Measurements from ENCODE around the gene LMOD2. TPM values are rescaled to one million over a fixed set of nuclear protein-coding genes. Genes with fewer than 3 reads are reported as not detected.

Gene LMOD2
- total and polyA plus RNA-seq, 10 of the 15 experiments (the other 5 are each of a cell fraction or from before 2014, with no cell fraction given) = not detected

- intact Hi-C loops (cut with micrococcal nuclease; ENCODE audit: unreplicated experiment) (no loop called here), in situ Hi-C loops (cut with MboI) (loop anchor here (5.0 kb wide), 1 partner anchor 185 kb away; no protein-coding TSS in a partner anchor)
- no peak overlapping the region for H3K4me2 ChIP-seq (ENCODE audit: control insufficient read depth, insufficient read depth)
- no peak overlapping the region for H3K27ac ChIP-seq (ENCODE audit: control insufficient read depth, insufficient read depth)
- ChIA-PET CTCF (interaction anchor here (0.9 to 1.7 kb wide), 5 partner anchors 14 to 177 kb away, joined by 3 to 5 read pairs (median 3); no protein-coding TSS in a partner anchor), RAD21 (ENCODE audit: unreplicated experiment) (no interaction called here), POLR2A (no interaction called here), SMC1A (ENCODE audit: uncharacterized antibody, unreplicated experiment) (no interaction called here)
- FAIRE-seq = no peak
- H3K36me3 ChIP-seq (ENCODE audit: control insufficient read depth in 2 of 2, insufficient read depth in 2 of 2, low read length in 1 of 2) = peaks cover 3 to 22% of the 10 kb centered on the region in 2 experiments; a peak in 3 of 4 replicates
- TF ChIP-seq NFYB (IDR thresholded peaks at IDR 0.05; ENCODE audit: insufficient read depth, low read depth, low read length) (no peak), SMARCA5 (IDR thresholded peaks at IDR 0.05) (no peak), CBFB (IDR thresholded peaks at IDR 0.05; ENCODE audit: low read depth) (no peak), CHD2 (IDR thresholded peaks at IDR 0.05; ENCODE audit: borderline replicate concordance, low read depth, low read length) (no peak), PML (IDR thresholded peaks at IDR 0.05; ENCODE audit: low read length) (no peak), YY1 (IDR thresholded peaks at IDR 0.05; ENCODE audit: low read depth, low read length) (no peak), WRNIP1 (IDR thresholded peaks at IDR 0.05; ENCODE audit: borderline replicate concordance, low read depth, low read length) (no peak), ZBED1 (IDR thresholded peaks at IDR 0.05; ENCODE audit: borderline replicate concordance) (no peak), CBX5 (IDR thresholded peaks at IDR 0.05; ENCODE audit: low read depth) (no peak), BCL3 (IDR thresholded peaks at IDR 0.05; ENCODE audit: borderline replicate concordance, insufficient read depth, low read depth, low read length, poor library complexity, severe bottlenecking) (no peak)
- TF ChIP-seq, protein P1, sequence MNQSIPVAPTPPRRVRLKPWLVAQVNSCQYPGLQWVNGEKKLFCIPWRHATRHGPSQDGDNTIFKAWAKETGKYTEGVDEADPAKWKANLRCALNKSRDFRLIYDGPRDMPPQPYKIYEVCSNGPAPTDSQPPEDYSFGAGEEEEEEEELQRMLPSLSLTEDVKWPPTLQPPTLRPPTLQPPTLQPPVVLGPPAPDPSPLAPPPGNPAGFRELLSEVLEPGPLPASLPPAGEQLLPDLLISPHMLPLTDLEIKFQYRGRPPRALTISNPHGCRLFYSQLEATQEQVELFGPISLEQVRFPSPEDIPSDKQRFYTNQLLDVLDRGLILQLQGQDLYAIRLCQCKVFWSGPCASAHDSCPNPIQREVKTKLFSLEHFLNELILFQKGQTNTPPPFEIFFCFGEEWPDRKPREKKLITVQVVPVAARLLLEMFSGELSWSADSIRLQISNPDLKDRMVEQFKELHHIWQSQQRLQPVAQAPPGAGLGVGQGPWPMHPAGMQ (IDR thresholded peaks at IDR 0.05; ENCODE audit: borderline replicate concordance) = no peak
- TF ChIP-seq, protein P2, sequence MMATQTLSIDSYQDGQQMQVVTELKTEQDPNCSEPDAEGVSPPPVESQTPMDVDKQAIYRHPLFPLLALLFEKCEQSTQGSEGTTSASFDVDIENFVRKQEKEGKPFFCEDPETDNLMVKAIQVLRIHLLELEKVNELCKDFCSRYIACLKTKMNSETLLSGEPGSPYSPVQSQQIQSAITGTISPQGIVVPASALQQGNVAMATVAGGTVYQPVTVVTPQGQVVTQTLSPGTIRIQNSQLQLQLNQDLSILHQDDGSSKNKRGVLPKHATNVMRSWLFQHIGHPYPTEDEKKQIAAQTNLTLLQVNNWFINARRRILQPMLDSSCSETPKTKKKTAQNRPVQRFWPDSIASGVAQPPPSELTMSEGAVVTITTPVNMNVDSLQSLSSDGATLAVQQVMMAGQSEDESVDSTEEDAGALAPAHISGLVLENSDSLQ (IDR thresholded peaks at IDR 0.05) = no peak
- no TSS peak for BruUV-seq (replicated peaks)
- H4K20me1 ChIP-seq (ENCODE audit: control insufficient read depth, insufficient read depth) = no peaks in the 10 kb centered on the region
- no peak overlapping the region for H2AFZ ChIP-seq (ENCODE audit: control insufficient read depth, low read depth, low read length)
- no peaks in the 10 kb centered on the region for H3K27me3 ChIP-seq (replicated peaks in 1 of 2; ENCODE audit: control insufficient read depth in 2 of 2, insufficient read depth in 2 of 2, low read length in 1 of 2)
- no peak overlapping the region for H3K9ac ChIP-seq (ENCODE audit: control insufficient read depth, insufficient read depth, low read length)
- 100% methylated on average over 1 of the region's 1 CpG for WGBS (ENCODE audit: insufficient coverage, insufficient replicate concordance, low lambda C conversion rate, missing lambda C conversion rate)
- DNase-seq (ENCODE audit: low read depth, low spot score) = no peak
- H3K79me2 ChIP-seq (ENCODE audit: control insufficient read depth, insufficient read depth, low read length) = no peaks in the 10 kb centered on the region
- no peaks in the 10 kb centered on the region for H3K9me3 ChIP-seq (replicated peaks; ENCODE audit: control insufficient read depth, insufficient read depth, low read length)
- no peak for ATAC-seq
- H3K4me1 ChIP-seq (ENCODE audit: control insufficient read depth, insufficient read depth, low read length) = no peaks in the 10 kb centered on the region
- no peak overlapping the region for H3K4me3 ChIP-seq
These were observed 32.1 kb downstream of the LMOD2 start for GRCh38 chr7:123687727-123688126.

Data from GM12878 (cell line).